NCI-H2081 treated with DMSO at 0.1 percent for 48 hours (cell line): Measurements from ENCODE around the gene WDR77.

Source experiments
- DNase-seq: peaks from one replicate; lab custom pipeline; 2025; lab: John Stamatoyannopoulos, UW

The WDR77 gene

DNA sequence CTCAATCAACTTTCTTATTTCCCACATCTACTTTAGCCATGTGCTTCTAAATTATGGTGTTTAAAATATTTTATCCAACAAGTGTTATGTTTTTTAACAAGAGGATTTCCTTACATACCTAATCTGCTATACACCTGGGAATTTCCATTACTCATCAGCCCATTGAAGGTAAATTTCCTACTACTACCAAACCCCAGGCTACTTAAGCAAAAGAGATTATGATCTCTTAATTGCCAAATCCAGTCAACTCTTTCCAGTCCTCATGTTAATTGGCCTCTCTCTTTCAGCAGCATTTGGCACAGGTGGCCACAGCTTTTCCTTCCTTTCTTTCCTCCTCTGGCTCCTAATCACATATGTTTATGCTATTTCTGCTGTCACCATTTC, 19.7 kb upstream of the WDR77 start:
- no peak for DNase-seq

- DNase-seq: no peak
These were observed 19.0 kb upstream of the WDR77 start for GRCh38 chr1:111467865-111468716.

DNA sequence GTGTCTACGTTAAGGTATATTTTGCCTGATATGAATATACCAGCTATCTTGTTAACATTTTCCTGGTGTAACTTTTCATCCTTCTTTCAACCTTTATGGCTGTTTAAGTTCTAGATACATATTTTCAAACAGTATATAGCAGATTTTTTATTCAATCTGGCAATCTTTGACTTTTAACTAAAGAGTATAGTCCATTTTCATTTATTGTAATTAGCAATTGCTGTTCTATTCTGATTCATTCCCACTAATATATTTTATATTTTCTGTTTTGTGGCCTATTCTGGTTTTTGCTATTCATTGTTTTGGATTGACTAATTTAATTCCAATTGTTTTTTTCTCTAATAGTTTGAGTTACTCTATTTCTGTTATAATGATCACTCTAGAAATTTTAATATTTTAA, 17.4 kb upstream of the WDR77 start:
- no peak for DNase-seq

- no peak for DNase-seq
These were observed 16.7 kb upstream of the WDR77 start for GRCh38 chr1:111465754-111466153.

GRCh38 chr1:111463029-111463683, 14.1 kb upstream of the WDR77 start:
- no peak for DNase-seq

DNA sequence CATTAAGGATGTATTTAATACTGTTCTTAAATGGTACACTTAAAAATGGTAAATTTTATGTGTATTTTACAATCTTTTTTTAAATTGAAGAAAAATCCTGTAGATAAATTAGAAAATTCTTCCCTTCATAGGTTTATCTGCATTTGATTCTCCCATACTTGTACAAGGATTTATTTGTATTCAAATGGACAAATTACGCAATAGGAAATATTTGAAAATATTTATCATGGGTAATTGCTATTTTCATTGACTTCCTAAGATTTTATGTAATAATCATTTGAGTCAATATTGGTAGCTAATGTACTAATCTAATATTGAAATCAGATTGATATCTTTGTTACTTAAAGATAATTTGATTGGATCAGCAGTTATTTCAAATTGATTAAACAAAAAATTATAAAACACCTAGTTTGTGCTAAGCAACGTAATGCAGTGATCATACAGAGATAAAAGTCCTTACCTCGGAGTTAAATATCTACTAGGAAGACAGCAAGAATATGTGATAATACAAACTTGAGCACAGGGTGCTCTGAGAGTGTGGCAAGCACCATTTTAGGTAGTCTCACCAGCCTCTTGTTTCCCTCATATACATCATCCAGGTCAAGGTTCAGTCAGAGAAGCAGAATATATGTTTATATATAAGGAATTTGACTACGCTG, 13.4 kb upstream of the WDR77 start:
- DNase-seq: no peak

GRCh38 chr1:111461765-111462164, 12.7 kb upstream of the WDR77 start:
- no peak for DNase-seq

DNA sequence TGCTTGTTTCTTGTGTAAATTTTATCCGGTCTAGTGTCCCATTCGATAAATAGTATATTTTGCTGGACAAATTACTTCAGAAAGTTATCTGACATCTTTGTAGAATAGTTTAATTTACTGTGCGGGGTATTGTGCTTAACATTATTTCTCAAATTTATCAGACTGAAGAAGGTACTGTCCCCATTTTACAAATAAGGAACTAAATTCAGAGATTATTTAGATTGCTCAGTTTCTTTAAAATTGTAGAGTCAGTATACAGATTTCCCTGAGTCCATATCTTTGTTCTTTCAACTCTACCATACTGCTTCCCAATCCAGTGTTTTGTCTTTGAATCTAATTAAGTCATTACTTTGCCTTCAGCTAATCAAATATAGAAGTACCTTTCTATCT, 6.6 kb upstream of the WDR77 start:
- no peak for DNase-seq

DNA sequence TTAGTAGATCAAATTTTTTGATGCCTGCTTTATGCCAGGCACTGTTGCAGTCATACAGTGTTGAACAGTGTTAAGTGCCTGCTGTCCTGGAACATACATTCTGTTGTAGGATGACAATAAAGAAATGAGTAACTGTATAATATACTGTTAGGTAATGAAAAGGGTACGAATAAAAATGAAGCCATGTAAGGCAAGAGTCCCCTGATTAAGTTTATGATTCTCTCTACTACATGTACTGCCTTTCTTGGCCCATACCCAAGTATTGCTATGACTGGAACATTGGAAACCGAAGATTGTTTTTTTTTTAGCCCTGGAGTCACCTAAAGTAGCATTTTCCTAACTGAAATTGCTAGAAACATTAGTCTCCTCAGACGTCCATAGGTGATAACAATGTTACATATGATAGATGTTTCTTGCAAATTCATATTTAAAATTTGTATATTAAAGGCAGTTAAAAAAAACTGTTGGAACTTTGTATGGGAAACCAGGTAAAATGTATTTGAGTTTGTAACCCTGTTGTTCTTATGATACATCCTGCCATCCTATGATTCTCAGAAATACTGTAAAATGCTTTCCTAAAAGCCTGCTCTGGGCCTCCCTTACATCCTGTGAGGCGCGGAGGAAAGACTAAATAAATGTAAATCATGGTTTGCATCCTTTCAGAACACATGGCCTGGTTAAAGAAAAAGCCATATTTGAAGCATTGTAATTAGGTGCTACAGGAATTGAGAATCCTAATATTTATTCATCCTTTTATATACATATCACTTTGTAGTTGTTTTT, 6.0 kb upstream of the WDR77 start:
- DNase-seq: no peak

GRCh38 chr1:111453706-111454105, 4.7 kb upstream of the WDR77 start:
- no peak for DNase-seq

DNA sequence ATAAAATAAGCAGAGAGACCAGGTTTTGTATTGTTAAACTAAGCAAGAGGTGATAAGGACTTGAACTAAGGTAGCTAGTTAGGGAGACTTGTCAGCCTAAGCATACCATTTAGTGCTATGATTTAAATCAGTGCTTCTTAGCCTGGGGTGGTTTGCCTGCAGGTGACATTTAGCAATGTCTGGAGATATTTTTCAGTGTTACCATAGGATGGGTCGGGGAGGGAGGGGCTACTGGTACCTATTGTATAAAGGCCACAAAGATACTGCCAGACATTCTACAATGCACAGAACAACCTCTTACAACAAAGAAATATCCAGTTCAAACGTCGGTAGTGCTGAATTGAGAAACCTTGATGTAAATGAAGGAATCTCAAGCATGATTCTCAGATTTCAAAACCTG, 3.5 kb upstream of the WDR77 start:
- DNase-seq: no peak

DNA sequence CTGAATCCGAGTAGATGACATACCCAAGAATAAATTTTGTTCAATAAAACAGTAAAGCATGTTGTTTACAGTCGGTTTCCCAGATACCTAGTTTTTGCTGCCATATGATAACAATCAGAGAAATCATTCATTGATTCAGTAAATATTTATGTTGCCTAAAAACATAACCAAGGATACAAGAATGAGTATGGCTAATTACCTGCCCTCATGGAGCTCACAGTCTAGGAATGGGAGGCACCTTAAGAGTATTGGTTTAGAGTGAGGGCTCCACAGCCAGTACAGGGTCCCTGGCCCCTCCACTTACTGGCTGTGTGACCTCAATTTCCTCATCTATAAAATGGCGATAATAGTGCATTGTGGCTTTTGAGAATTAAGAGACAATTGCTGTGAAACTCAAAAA, 1.1 kb upstream of the WDR77 start:
- DNase-seq: no peak

DNA sequence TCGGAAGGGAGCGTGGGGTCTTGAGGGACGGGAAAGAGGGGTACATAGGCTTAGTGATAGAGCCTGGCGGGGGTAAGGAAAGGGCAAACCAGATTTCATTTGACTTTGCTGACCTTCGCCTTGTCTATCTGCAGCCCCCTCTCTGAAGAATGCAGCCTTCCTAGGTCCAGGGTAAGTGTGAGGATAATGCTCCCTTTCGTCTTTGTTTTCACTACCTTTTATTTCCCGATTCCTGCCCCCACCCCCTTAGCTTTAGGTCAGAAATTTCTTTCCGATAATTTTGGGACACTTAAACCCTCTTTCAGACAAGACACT, 604 bp upstream of the WDR77 start:
- no peak for DNase-seq

DNA sequence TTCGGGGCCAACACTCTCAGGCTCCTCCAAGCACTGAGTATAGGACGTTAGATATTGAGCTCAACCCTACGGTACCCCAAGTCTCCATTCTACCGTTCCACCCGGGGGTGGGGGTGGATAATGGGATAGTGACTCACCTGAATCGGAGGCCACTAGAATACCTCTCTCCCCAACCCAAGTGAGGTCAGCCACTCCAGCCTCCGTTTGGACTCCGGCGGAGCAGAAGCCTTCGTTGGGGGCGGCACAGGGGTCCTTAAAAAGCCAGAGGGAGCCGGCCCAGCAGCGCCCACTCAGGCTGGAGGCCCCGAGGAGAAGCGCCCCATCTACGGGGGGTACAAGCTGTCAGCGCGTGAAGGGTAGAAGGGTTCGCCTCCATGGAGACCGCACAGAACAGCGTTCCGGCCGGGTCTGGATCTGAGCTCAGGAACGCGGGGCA, 556 bp downstream of the WDR77 start:
- DNase-seq: no peak

- DNase-seq: no peak
These were observed 1.8 kb downstream of the WDR77 start for GRCh38 chr1:111446967-111447892.

DNA sequence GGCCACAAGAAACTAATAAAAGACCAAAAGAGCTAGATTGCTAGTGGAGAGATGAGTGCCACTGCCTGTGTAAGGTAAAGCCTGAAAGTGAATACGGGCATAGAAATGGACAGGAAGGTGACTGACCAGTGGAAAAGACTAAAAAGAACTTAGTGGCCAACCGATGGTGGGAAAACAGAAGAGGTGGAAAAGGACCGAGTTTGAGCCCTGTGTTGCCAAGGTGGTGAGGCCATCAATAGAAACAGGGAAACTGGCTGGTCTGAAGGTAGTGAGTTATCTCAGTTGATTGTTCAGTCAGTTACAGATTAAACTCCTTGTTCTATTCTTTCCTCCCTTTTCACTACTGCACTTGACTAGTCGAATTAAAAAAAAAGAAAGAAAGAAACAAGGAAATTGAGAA, 2.5 kb downstream of the WDR77 start:
- DNase-seq: no peak

- no peak for DNase-seq
These were observed 5.0 kb downstream of the WDR77 start for GRCh38 chr1:111444031-111444430.

- DNase-seq: no peak
These were observed 6.6 kb downstream of the WDR77 start for GRCh38 chr1:111442457-111442856.

DNA sequence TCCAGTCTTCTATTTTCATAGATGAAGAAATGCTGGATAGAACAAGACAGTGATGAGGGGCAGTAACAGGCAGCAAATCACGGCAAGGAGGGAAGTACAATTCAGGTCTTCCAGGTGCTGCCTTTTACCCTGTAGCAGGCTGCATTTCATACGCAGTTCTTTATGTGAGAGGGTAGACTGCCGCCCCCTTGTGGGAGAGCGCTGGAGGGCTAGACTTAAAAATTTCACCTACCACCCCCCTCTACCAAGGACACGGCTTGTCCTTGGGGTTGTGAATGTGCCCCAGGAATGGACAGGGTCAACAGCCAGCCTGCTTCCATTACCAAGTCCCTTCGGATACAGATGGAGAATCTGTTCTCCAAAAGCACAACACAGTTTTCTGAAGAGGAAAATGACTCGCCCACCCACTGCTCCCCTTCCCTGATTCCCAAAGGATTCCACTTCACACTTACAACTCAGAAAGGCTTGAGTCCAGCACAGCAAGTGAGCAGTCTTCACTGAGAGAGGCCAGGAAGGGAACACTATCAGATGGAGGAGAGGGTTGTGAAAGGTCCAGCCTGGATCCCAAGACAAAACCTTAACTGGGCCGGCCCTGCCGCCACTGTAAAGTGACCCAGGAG, 7.4 kb downstream of the WDR77 start:
- no peak for DNase-seq

GRCh38 chr1:111439461-111440351, 9.3 kb downstream of the WDR77 start:
- DNase-seq: no peak
